SK-N-SH treated with all-trans-retinoic acid at 6 μM for 48 hours (cell line): ENCODE measurements around the gene TNIK.

Source experiments
- ATAC-seq: fragments of 200-7000 bp; cut with Tn5 transposase; 3 replicates; pipeline ENCODE4 v1.9.1; 2020; ENCODE audit warnings: mild to moderate bottlenecking, moderate library complexity
- ARNTL ChIP-seq: fragments of 450-650 bp; formaldehyde crosslinking; IDR thresholded peaks from 2 replicates; pipeline ENCODE4 v1.5.0; 2020; ENCODE audit warnings: low read depth, mild to moderate bottlenecking, moderate library complexity, borderline replicate concordance
- BACH2 ChIP-seq: fragments of 250-450 bp; sonication (Bioruptor Pico); IDR thresholded peaks from 2 replicates; pipeline ENCODE4 v1.9.0; 2021; ENCODE audit warnings: mild to moderate bottlenecking, borderline replicate concordance
- CSDC2 ChIP-seq: fragments of 250-450 bp; sonication (Bioruptor Pico); IDR thresholded peaks from 2 replicates; pipeline ENCODE4 v1.5.0; 2020; ENCODE audit warnings: mild to moderate bottlenecking, moderate library complexity
- GLIS3 ChIP-seq: fragments of 250-450 bp; sonication (Bioruptor Pico); IDR thresholded peaks from 2 replicates; pipeline ENCODE4 v1.5.0; 2020; ENCODE audit warnings: mild to moderate bottlenecking, moderate library complexity
- ISL1 ChIP-seq: fragments of 250-450 bp; sonication (Bioruptor Pico); IDR thresholded peaks from 2 replicates; pipeline ENCODE4 v2.1.2; 2022; ENCODE audit warnings: mild to moderate bottlenecking, moderate library complexity
- OSR1 ChIP-seq: fragments of 250-450 bp; sonication (Bioruptor Pico); IDR thresholded peaks from 2 replicates; pipeline ENCODE4 v1.8.0; 2022; ENCODE audit warnings: moderate library complexity, mild to moderate bottlenecking, inconsistent platforms
- PPARA ChIP-seq: fragments of 250-450 bp; sonication (Bioruptor Pico); IDR thresholded peaks from 2 replicates; pipeline ENCODE4 v1.5.0; 2020; ENCODE audit warnings: mild to moderate bottlenecking, borderline replicate concordance
- RARB ChIP-seq: fragments of 250-450 bp; sonication (Bioruptor Pico); IDR thresholded peaks from 2 replicates; pipeline ENCODE4 v1.8.0; 2021; ENCODE audit warnings: mild to moderate bottlenecking, moderate library complexity
- SNAI2 ChIP-seq: fragments of 250-450 bp; sonication (Bioruptor Pico); IDR thresholded peaks from 2 replicates; pipeline ENCODE4 v1.5.0; 2020; ENCODE audit warnings: mild to moderate bottlenecking, moderate library complexity
- TCF4 ChIP-seq: fragments of 250-450 bp; sonication (Bioruptor Pico); IDR thresholded peaks from 2 replicates; pipeline ENCODE4 v1.8.0; 2021; ENCODE audit warnings: mild to moderate bottlenecking, moderate library complexity, borderline replicate concordance
- TOX ChIP-seq: fragments of 250-450 bp; sonication (Bioruptor Pico); IDR thresholded peaks from 2 replicates; pipeline ENCODE4 v1.8.0; 2021; ENCODE audit warnings: mild to moderate bottlenecking, moderate library complexity, borderline replicate concordance
- ZC3H10 ChIP-seq: fragments of 250-450 bp; sonication (Bioruptor Pico); IDR thresholded peaks from 2 replicates; pipeline ENCODE4 v1.5.1; 2021; ENCODE audit warnings: mild to moderate bottlenecking, moderate library complexity
- ZFP3 ChIP-seq: fragments of 250-450 bp; sonication (Bioruptor Pico); IDR thresholded peaks from 2 replicates; pipeline ENCODE4 v1.5.0; 2020; ENCODE audit warnings: mild to moderate bottlenecking, moderate library complexity
- ZFP30 ChIP-seq: fragments of 450-650 bp; formaldehyde crosslinking; IDR thresholded peaks from 2 replicates; pipeline ENCODE4 v1.5.0; 2022; ENCODE audit warnings: mild to moderate bottlenecking, moderate library complexity
- ZNF565 ChIP-seq: fragments of 450-650 bp; formaldehyde crosslinking; conservative IDR thresholded peaks from 2 replicates; pipeline ENCODE4 v1.5.0; 2020; ENCODE audit warnings: low read depth, mild to moderate bottlenecking, moderate library complexity
- ZNF8 ChIP-seq: fragments of 450-650 bp; formaldehyde crosslinking; IDR thresholded peaks from 2 replicates; pipeline ENCODE4 v1.5.0; 2020; ENCODE audit warnings: mild to moderate bottlenecking, moderate library complexity
- TF ChIP-seq, protein P1 (sequence below): fragments of 250-450 bp; sonication (Bioruptor Pico); IDR thresholded peaks from 2 replicates; pipeline ENCODE4 v1.8.0; 2020; ENCODE audit warnings: mild to moderate bottlenecking, moderate library complexity, borderline replicate concordance
- TF ChIP-seq, protein P2 (sequence below): fragments of 250-450 bp; sonication (Bioruptor Pico); IDR thresholded peaks from 2 replicates; pipeline ENCODE4 v1.5.0; 2020; ENCODE audit warnings: mild to moderate bottlenecking, moderate library complexity
- TF ChIP-seq, protein P3 (sequence below): fragments of 250-450 bp; sonication (Bioruptor Pico); IDR thresholded peaks from 2 replicates; pipeline ENCODE4 v1.8.0; 2021; ENCODE audit warnings: low read depth, mild to moderate bottlenecking, moderate library complexity, borderline replicate concordance
- TF ChIP-seq, protein P4 (sequence below): fragments of 250-450 bp; sonication (Bioruptor Pico); IDR thresholded peaks from 2 replicates; pipeline ENCODE4 v1.5.1; 2021; ENCODE audit warnings: mild to moderate bottlenecking, moderate library complexity

The TNIK gene

DNA sequence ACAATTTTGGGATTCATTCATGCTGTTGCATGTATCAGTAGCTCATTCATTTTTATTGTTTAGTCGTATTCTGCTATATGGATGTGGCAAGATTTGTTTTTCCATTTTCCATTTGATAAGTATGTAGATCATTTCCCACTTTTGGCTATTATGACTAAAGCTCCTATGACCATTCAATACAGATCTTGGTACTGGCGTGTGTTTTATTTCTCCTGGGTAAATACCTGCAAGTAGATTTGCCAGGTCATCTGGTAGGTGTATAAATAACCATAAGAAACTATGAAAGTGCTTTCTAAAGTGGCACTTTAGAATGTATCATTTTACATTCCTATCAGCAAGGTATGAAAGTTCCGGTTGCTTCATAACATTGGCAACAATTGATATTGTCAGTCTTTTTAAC lies 124.6 kb downstream of the TNIK start (continued):
- no peak for TF ChIP-seq CSDC2 (CRISPR knock-in tag)
- TF ChIP-seq, protein P1, sequence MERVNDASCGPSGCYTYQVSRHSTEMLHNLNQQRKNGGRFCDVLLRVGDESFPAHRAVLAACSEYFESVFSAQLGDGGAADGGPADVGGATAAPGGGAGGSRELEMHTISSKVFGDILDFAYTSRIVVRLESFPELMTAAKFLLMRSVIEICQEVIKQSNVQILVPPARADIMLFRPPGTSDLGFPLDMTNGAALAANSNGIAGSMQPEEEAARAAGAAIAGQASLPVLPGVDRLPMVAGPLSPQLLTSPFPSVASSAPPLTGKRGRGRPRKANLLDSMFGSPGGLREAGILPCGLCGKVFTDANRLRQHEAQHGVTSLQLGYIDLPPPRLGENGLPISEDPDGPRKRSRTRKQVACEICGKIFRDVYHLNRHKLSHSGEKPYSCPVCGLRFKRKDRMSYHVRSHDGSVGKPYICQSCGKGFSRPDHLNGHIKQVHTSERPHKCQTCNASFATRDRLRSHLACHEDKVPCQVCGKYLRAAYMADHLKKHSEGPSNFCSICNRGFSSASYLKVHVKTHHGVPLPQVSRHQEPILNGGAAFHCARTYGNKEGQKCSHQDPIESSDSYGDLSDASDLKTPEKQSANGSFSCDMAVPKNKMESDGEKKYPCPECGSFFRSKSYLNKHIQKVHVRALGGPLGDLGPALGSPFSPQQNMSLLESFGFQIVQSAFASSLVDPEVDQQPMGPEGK (CRISPR knock-in tag): no peak

DNA sequence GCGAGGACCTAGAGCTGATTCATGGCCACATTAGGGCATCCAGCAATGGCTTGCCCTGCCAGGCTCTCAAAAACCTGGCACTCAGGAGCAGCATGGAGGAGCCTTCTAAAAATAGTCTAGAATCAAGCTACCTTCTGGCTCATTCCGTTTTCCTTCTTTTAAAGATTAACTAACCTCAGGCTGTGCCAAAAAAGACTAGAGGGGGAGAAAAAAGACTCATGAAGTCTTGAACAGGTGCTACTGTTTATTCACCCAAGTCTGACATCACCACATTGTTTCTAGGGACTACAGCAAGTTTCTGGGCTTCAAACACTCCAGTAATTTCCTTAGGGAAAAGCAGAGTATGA lies 125.8 kb downstream of the TNIK start:
- ATAC-seq: peak; percentile 22; the same call in 1 of the 3 replicates
- TF ChIP-seq OSR1 (CRISPR knock-in tag) (no peak), ZFP3 (CRISPR knock-in tag) (no peak)
- TF ChIP-seq, all 23 proteins: peak for 0

DNA sequence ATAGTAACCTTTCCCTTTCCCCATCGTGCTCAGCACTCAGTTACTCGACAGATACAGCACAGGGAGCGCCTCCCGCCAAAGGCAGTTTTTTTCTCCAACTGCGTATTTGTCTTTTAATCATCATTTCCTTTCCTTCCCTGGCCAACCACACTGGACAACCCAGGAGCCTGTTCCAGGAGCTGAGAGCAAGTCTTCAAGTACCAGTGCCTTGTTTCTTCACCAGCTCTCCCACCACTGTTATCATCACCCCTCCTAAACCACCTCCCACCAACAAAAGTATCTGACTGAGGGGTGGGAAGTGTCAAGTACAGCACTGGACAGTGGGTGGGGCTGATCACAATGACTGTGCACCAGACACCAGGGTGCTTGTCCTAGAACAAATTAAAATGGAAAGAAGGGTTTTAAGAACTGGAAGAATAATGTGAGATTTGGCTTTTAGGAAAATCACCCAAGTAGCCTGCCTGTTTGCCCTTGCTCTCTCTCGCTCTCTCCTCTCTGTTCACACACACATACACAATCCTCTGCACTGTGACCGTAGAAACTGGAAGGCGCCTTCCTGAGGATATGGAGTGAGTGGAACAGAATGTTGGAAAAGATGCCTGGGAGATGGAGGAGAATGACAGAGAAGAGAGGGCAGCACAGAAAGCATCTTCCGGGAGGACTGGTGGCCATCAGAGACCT lies 126.3 kb downstream of the TNIK start:
- ATAC-seq: no peak
- TF ChIP-seq ARNTL (CRISPR knock-in tag) (no peak), BACH2 (CRISPR knock-in tag) (no peak), RARB (CRISPR knock-in tag) (no peak), ZFP3 (CRISPR knock-in tag) (no peak)

DNA sequence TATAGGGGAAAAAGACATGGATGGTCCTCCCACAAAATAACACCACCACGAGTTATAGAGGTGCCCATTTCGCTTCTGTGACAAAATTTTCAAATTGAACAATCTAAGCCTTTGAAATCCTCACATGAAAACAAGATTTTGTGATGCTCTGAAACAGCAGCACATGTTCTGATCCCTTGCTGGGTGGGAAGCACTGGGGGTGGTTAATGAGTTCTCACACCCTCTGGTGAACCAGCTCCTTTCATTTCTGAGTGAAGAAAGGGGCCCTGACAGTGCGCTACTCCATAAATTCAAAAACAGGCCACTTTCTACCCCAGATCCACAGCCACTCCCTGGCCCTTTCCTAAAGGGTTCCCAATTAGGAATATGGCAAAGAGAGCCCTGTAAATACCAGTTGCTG lies 129.3 kb downstream of the TNIK start:
- TF ChIP-seq, protein P2, sequence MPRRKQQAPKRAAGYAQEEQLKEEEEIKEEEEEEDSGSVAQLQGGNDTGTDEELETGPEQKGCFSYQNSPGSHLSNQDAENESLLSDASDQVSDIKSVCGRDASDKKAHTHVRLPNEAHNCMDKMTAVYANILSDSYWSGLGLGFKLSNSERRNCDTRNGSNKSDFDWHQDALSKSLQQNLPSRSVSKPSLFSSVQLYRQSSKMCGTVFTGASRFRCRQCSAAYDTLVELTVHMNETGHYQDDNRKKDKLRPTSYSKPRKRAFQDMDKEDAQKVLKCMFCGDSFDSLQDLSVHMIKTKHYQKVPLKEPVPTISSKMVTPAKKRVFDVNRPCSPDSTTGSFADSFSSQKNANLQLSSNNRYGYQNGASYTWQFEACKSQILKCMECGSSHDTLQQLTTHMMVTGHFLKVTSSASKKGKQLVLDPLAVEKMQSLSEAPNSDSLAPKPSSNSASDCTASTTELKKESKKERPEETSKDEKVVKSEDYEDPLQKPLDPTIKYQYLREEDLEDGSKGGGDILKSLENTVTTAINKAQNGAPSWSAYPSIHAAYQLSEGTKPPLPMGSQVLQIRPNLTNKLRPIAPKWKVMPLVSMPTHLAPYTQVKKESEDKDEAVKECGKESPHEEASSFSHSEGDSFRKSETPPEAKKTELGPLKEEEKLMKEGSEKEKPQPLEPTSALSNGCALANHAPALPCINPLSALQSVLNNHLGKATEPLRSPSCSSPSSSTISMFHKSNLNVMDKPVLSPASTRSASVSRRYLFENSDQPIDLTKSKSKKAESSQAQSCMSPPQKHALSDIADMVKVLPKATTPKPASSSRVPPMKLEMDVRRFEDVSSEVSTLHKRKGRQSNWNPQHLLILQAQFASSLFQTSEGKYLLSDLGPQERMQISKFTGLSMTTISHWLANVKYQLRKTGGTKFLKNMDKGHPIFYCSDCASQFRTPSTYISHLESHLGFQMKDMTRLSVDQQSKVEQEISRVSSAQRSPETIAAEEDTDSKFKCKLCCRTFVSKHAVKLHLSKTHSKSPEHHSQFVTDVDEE (CRISPR knock-in tag): no peak
- TF ChIP-seq OSR1 (CRISPR knock-in tag) (no peak), PPARA (CRISPR knock-in tag) (no peak), CSDC2 (CRISPR knock-in tag) (no peak), ZC3H10 (no peak), GLIS3 (CRISPR knock-in tag) (no peak), ZFP30 (CRISPR knock-in tag) (no peak), TCF4 (no peak), SNAI2 (no peak), ZNF565 (no peak), ISL1 (CRISPR knock-in tag) (no peak), ZNF8 (no peak), TOX (CRISPR knock-in tag) (no peak), BACH2 (CRISPR knock-in tag) (no peak)
- TF ChIP-seq, protein P3, sequence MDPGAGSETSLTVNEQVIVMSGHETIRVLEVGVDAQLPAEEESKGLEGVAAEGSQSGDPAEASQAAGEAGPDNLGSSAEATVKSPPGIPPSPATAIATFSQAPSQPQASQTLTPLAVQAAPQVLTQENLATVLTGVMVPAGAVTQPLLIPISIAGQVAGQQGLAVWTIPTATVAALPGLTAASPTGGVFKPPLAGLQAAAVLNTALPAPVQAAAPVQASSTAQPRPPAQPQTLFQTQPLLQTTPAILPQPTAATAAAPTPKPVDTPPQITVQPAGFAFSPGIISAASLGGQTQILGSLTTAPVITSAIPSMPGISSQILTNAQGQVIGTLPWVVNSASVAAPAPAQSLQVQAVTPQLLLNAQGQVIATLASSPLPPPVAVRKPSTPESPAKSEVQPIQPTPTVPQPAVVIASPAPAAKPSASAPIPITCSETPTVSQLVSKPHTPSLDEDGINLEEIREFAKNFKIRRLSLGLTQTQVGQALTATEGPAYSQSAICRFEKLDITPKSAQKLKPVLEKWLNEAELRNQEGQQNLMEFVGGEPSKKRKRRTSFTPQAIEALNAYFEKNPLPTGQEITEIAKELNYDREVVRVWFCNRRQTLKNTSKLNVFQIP (CRISPR knock-in tag): no peak
- TF ChIP-seq, protein P4, sequence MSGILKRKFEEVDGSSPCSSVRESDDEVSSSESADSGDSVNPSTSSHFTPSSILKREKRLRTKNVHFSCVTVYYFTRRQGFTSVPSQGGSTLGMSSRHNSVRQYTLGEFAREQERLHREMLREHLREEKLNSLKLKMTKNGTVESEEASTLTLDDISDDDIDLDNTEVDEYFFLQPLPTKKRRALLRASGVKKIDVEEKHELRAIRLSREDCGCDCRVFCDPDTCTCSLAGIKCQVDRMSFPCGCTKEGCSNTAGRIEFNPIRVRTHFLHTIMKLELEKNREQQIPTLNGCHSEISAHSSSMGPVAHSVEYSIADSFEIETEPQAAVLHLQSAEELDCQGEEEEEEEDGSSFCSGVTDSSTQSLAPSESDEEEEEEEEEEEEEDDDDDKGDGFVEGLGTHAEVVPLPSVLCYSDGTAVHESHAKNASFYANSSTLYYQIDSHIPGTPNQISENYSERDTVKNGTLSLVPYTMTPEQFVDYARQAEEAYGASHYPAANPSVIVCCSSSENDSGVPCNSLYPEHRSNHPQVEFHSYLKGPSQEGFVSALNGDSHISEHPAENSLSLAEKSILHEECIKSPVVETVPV (CRISPR knock-in tag): no peak
- TF ChIP-seq, protein P1 (CRISPR knock-in tag): no peak
- TF ChIP-seq, all 23 proteins: peak for 0
- no peak for ATAC-seq
